Hypothalamus (tissue), 51 donors: Measurements from ENCODE around the gene IQGAP2.
"Not testable (repeated sequence)": the region's sequence is repeated elsewhere in the genome, so short reads cannot be mapped to it uniquely, and the experiment has no call there.

Experiments
- DNase-seq, 51 donors: peaks; one replicate each; lab custom pipeline; 2025; lab: John Stamatoyannopoulos, UW

The IQGAP2 gene

DNA sequence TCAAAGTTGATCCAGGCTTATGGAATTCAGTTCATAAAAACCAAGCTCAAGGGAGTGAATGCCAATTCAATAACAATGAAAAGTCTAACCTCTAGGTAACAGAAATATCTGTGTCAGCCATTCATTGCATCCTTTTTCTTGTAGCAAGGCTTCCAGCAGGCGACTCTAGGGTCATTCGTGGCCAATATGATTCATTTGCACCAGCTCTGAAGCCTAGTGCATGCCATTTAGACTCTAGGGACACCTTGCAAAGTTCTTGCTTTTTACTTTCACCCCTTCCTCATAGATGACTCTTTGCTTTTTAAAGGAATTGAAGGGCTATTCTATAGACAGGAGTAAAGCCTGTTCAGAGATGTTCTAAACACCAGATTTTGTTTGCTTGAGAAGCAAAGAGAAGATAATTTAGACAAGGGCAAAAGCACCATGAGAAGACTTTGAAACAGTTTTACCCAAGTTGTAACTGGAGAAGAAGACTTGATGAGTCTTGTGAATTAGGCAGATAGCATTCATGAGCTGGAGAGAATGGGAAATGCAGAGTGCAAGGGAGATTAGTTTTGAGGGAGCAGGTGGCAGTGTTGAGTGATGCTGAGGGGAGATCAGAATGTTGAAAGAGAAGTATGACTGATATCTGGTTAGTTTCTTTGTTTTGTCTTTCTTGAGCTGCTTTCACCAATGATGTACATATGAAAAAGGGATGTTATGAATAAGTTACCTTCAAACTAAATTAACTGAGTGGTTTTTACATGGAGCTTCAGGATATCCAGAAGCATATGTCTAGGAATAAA lies 125.7 kb downstream of the IQGAP2 start:
- DNase-seq = no peak

DNA sequence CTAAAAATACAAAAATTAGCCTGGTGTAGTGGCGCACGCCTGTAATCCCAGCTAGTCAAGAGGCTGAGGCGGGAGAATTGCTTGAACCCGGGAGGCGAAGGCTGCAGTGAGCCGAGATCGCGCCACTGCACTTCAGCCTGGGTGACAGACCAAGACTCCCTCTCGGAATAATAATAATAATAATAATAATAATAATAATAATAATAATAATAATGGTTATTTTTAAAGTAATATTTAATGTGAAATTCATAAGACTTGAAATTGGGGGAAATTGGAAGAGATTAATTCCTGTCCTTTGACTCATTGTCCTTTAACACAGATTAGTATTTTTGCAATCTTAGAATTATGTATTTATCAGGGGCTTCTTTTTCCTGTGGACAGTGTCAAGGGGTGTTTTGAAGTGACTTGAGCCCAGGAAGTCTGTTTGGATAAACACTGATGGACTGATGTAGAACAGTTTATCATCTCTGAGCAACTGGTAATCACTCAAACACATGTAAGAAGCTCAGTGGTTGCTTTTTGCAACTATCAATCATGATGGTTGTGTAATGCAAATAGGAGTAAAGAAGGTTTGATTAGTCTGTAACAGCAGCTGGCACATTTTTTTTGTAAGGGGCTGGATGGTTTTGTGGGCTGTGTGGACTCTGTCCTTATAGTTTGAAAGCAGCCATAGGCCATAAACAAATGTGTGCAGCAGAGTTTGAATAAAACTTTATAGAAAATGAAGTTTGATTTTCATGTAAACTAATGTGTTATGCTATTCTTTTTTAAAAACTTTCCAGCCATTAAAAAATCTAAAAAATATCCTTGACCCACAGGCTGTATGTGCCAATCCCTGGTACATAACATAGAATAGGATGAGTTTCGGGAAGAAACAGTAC lies 126.6 kb downstream of the IQGAP2 start:
- no peak for DNase-seq

DNA sequence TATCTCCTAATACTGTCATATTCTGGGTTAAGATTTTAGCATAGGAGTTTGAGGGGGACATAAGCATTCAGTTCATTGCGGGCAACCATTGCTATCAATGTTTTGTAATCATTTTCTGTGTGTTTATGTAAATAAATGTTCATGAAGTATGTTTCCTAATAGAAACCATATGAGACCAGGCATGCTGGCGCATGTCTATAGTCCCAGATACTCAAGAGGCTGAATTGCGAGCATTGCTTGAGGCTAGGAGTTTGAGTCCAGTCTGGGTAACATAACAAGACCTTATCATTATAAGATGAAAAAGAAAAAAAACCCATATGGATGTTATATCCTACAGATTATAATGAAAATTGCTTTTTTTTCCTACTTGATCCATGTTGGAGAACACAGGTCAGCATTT lies 129.0 kb downstream of the IQGAP2 start:
- no peak for DNase-seq

DNA sequence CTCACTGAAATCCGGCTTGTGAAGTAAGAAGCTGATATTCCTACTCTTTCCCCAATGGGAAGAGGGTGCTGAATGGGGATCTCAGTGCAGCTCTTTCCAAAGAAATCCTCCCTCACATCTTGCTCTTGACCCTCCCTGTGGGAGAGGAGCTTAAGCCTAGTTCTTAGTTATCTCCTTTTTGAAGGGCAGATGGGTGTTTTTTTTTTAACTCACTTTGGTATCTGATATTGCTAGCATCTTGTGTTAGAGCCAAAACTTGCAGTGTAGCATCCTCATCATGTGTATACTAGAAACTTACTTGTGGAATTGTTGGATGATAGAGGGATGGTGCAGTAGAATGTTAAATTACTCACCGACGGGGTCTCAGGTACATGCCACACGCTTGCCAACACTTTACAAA lies 129.9 kb downstream of the IQGAP2 start:
- no peak for DNase-seq

DNA sequence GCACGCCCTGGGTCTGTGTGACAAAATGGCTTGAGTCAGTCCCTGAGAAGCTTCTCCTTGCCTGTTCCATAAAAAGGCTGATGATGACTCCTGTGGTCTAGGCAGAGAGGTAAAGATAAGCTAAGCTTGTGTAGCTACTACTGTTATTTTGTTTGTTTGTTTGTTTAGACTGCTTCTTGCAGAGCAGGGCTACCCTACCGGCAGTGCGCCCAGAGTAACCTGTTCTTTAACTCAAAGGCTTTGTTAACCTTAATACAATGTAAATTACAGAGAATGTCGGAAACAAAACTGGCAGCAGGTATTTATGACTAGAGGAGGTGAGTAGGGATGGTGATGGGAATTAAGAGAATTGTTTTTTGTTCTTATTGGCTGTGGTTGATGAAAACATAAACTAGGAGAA lies 132.5 kb downstream of the IQGAP2 start:
- DNase-seq = no peak

DNA sequence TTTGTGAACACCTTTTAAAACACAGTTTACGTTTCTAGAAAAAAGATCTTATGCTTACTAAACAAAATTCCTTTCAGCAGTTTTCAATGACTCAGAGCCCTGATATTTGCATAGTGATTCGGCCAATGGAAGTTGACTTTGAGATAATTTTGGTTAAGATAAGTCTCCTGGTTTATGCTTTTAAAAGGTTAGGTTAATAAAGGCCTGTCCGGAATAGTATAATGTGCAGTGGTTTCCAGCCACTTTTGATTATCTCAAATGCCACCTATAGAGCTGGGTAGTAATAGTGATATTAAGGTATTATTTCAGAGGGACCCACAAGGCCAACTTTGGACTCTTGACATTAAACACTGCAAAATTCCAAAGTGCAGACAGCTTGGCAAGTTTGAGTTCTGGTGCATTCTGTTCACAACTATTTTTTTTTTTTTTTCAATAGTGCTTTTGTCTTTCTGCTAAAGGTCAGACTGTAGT lies 134.0 kb downstream of the IQGAP2 start:
- DNase-seq = no peak

DNA sequence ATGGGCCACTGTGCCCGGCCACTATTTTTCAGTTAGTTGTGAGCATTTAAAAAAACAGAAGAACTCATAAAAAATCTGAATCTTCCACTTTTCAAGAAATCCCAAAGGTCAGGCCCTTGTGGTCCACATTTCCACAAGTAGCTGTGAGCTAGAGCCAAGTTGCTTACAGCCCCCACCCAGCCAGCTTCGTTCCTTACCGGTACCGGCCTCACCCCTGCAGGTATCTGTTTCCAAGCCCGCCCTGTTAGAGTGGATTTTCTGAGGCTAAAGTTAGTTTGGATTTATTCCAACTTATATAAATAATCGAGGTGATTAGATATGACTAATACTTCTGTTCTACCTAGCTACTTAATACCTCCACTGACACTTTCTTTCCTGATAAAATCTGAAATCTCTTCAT lies 139.2 kb downstream of the IQGAP2 start:
- DNase-seq = no peak

DNA sequence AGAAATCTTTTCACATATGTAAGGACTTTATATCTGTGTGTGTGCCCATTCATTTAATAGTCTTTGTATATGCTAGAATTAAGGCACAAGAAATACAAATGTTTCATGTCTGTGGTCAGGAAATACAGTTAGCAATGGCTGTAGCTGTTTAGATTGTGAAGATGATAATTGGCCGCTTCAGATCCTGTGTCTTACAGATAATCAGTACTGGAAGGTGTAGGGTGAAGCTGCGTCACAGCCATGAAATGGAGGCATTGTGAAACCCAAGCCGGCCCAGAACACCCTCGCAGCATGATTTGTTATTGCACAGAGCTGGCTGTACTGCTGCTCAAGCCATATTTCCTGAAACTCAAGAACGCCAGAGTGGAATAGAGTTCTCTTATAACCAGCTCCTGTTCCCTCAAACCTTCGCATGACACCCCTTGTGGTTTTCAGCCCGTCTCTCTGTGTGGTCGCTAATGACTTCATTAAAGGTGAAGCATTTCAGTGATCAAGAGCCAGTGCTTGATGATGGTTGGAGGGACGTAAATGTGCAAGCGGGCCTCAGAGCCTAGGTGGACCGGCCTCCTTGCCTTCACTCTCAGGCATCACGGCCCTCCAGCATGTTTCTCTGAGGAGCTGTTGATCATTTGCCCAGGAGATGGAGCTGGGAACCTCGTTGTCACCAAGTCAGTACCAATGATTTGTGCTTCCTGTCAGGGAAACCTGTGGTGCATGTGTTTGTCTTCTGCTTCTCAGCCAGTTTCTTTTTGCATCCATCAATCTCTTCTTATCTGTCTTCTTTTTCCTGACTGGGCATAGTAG lies 140.0 kb downstream of the IQGAP2 start:
- DNase-seq = no peak

DNA sequence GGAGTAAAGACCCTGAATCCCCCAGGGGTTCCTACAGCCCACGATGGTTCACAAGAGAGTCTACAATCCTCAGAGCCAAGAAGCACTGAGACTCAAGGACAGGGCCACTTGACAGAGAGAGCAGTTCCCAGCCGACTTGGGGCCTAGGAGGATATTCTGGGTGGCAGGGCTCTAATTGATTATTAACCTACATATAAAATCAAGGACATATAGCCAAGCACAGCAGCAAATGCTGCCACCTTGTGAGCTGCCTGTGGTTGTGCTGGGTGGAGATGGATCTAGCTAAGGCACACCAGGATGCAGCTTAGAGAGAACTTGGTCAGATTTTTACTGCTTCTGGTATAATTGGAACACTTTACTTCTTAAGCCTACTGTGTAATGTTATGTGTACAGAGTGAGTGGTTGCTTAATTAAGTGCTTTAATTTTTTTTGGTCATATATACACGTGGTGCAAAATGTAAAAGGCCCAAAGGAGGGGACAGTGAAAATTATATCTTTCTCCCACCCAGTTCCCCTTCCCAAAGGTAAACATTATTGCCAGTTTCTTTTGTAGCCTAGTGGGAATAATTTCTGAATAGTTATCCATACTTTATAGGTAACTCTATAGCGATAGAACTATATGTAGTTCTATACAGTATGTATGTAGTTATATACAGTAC lies 141.3 kb downstream of the IQGAP2 start:
- peak in 1 of 51 donors; percentile 0 for DNase-seq

DNA sequence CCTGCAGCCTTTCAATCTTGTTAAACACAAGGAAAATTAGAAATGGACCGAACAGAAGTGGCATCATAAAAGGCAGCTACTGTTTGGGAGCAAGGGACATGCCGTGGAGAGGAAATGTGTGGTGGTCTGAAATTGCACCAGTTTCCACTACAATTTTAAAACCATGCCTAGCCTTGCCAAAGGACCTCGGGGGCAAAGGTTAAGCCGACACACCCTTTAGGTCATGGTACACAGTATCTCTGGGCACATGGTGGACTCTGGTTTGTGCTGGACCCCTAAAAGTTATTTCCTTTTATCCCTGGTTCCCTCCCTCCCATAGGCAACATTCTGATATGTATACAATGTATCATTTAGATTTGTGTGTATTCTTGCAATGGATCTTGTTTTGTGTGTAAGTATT lies 142.1 kb downstream of the IQGAP2 start:
- DNase-seq = no peak

DNA sequence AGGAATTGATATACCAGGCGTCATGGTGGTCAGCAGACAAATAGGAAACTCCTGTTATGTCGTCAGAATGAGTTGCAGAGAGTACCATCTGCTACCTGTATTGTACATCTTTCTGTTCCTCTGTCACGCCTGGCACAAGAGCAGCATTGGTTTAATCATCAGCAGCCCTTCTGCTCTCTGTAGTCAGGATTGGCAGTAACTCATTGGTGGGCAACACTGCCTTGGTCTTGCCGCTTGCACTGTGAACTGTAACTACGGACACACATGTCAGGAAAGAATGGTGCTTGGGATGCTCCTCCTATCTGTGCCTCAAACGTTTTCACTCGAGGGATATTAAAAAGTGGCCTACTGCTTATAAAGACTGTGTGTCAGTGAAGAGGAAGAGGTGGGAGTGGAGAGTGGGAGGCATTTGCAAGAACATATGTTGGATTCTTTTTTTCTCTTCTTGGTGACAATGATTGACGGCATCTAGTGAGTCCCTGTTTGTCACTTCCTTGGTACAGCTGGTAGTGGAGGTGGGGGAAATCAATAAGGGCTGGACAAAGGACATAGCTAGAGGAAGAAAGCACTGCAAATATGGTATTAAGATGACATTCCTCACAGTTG lies 143.5 kb downstream of the IQGAP2 start:
- DNase-seq = no peak

DNA sequence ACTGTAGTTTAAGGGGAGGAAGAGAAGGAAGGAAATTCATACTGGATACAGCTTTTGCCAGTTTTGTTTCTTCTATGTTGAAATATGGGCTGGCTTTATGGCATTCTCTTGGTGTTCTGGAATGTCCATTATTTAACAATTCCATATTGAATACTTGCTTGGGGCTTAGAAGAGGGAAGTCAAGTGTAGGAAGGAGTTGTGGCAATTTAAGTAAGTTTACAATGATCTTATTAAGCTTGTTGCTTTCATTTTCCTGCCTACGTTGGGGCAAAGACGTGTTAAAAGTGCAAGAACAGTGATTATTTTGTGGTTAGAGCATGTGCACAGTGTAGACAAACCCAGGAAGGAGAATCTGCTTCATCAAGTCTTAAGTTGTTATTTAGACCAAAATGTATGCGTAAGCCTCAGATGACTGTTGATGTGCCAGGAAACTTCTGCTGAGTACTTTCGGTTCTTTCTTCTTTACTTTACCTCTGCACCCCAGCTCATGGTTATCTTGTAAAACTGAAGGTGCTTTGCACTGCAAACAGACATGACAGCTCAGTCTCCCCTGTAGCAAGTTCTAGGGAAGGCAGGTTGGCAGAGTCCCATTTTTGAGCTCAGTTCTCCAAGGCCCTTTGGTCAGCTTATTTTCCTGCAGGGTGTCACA lies 144.3 kb downstream of the IQGAP2 start:
- DNase-seq = no peak

DNA sequence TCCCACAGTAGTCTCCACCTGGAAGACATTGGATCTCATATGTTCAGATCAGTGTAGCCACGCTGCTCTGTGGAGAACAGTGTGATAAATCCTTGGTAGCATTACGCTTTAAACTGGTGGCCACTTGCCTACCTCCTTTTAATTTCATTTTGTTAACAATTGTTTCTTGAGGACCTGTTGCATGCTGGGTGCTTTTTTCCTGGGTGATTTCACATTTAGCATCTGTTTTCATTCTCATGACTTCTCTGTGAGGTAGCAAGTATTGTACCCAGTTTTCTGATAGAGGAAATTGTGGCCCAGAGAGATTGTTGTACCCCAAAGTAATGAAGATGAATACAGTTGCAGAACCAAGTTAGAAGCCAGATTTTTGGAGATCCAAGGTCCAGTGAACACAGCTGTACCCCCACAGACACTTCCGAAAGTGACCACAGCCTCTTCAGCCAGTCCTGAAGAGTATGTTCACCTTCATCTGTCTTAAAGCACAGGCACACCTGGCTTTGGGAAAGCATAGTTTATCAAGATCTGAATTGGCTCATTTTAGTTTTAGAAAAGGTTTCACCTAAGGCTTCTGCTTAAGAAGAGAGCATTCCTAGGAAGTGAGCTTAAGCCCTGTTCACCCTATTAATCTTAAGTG lies 144.9 kb downstream of the IQGAP2 start:
- no peak for DNase-seq

DNA sequence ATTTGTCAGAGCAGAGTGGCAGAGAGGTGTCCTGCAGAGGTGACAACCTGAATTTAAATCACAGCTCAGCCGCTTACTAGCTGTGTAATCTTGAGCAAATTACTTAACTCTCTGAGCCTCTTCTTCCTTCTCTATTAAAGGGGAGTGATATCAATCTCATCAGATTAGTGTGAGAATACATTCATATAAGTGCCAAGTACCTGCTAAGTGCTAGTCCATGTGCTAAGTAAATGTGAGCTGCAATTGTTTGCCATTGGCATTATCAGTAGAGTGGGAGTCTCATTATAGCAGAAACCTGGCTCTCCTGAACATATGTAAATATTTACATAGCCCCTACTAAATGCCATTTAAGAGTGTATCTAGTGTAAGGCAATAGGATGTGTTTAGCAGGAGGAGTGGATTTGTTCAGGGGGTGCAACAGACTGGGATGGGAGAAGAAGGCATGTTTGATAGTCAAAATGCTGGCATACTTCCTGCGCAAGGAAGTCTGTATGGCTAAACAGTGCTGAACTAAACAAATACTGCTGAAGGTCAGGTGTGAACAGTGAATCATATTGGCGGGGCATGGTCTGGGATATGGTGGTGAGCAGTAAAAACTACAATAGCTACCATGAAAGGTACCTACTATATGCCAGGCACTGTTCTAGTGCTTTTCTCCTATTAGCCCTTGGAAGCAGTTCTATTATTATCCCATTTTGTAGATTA lies 145.6 kb downstream of the IQGAP2 start:
- DNase-seq = no peak

DNA sequence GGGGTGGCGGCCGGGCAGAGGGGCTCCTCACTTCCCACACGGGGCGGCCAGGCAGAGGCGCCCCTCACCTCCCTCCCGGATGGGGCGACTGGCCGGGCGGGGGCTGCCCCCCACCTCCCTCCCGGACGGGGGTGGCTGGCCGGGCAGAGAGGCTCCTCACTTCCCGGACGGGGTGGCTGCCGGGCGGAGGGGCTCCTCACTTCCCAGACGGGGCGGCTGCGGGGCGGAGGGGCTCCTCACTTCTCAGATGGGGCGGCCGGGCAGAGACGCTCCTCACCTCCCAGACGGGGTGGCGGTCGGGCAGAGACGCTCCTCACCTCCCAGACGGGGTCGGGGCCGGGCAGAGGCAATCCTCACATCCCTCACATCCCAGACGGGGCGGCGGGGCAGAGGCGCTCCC lies 147.8 kb downstream of the IQGAP2 start:
- DNase-seq = not testable (repeated sequence)

DNA sequence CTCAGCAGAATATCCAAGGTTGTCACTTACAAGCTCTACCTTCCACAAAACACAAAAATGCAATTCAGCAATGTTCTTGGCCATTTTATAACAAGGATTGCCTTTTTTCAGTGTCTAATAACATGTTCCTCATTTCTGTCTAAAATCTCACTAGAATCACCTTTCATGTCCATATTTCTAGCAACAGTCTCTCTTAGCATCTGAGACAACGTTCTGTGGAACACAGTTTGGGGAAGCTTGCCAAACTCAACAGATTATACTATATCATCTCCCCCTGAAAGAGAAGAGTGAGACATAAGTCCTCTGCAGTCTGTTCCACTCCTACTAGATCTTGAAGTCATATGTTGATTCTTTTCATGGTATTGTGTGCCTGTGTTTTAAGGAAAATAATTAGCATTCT lies 149.5 kb downstream of the IQGAP2 start:
- DNase-seq = no peak

DNA sequence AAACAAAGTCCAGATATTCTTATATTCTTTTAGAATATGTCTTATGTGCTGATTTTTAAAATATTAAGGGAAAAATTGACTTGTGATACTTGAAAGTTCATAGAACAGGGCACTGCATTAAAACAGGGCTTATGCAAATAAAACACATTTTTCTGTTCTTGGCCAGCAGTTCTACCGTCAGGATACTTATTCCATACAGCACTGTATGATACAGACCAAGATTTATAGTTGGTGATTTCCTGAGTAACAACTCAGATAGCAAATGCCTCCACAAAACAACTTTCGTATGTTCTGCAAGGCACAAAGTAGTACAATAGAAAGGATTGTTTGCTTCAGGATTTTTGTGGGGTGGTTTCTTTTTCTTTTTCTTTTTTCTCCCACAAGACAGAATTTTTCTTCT lies 150.2 kb downstream of the IQGAP2 start:
- no peak for DNase-seq

DNA sequence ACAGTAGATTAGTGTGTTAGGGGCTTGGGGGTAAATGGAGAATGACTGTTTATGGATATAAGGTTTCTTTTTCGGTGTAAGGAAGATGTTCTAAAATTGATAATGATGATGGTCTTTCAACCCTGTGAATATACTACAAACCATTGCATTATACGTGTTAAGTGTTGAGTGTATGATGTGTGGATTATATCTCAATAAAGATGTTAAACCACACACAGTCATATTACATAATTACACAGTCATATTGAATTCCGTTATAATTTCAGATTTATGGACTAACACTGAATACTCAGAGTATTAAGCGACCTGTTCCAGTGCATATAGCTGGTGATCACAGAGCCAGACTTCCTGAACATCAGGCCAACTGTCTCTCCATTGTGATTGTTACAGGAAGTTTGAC lies 152.0 kb downstream of the IQGAP2 start:
- DNase-seq = no peak
